BE2C (cell line): ENCODE data around the gene ADAMTS17.
"Not testable (repeated sequence)": the region's sequence is repeated elsewhere in the genome, so short reads cannot be mapped to it uniquely, and the experiment has no call there.

Experiments
- DNase-seq: peaks from one replicate; pipeline ENCODE4 v3.0.0-alpha.2; 2020
- H3K27me3 ChIP-seq: fragments of 250-450 bp; sonication (Bioruptor Pico); 2 replicates; pipeline ENCODE4 v1.5.1; 2020; ENCODE audit warnings: mild to moderate bottlenecking
- H3K36me3 ChIP-seq: fragments of 250-450 bp; sonication (Bioruptor Pico); 2 replicates; pipeline ENCODE4 v1.5.1; 2020; ENCODE audit warnings: mild to moderate bottlenecking
- H3K4me1 ChIP-seq: fragments of 250-450 bp; sonication (Bioruptor Pico); 2 replicates; pipeline ENCODE4 v1.5.1; 2020
- H3K4me3 ChIP-seq: 2 replicates; pipeline ENCODE4 v1.5.1; 2011; ENCODE audit warnings: low read depth, low read length
- H3K9me3 ChIP-seq: fragments of 250-450 bp; sonication (Bioruptor Pico); 2 replicates; pipeline ENCODE4 v1.5.1; 2020
- CTCF ChIP-seq: IDR thresholded peaks from 2 replicates; pipeline ENCODE4 v1.5.1; 2012; ENCODE audit warnings: mild to moderate bottlenecking, low read depth, low read length

Gene ADAMTS17

GRCh38 chr15:100096248-100096600 is 245.6 kb downstream of the ADAMTS17 start:
- Histone ChIP-seq H3K4me3 (no peak overlapping the region), H3K27me3 (no peaks in the 10 kb centered on the region), H3K4me1 (no peaks in the 10 kb centered on the region), H3K36me3 (no peaks in the 10 kb centered on the region), H3K9me3 (no peaks in the 10 kb centered on the region)
- DNase-seq = no peak
- no peak for TF ChIP-seq CTCF

GRCh38 chr15:100095541-100096247 is 246.1 kb downstream of the ADAMTS17 start:
- H3K9me3 ChIP-seq = no peaks in the 10 kb centered on the region
- no peak for DNase-seq
- TF ChIP-seq CTCF = no peak

GRCh38 chr15:100094127-100094510 is 247.7 kb downstream of the ADAMTS17 start:
- Histone ChIP-seq H3K36me3 (no peaks in the 10 kb centered on the region), H3K9me3 (no peaks in the 10 kb centered on the region), H3K27me3 (no peaks in the 10 kb centered on the region), H3K4me3 (no peak overlapping the region), H3K4me1 (no peaks in the 10 kb centered on the region)
- DNase-seq = no peak
- TF ChIP-seq CTCF = no peak

More at GRCh38 chr15:100095541-100096247, 246.1 kb downstream of the ADAMTS17 start:
- no peaks in the 10 kb centered on the region for H3K4me1 ChIP-seq
- no peaks in the 10 kb centered on the region for H3K36me3 ChIP-seq
- H3K4me3 ChIP-seq = no peak overlapping the region
- H3K27me3 ChIP-seq = no peaks in the 10 kb centered on the region

GRCh38 chr15:100093211-100094126 is 248.3 kb downstream of the ADAMTS17 start:
- Histone ChIP-seq H3K4me3 (no peak overlapping the region), H3K4me1 (no peaks in the 10 kb centered on the region), H3K9me3 (no peaks in the 10 kb centered on the region), H3K27me3 (no peaks in the 10 kb centered on the region), H3K36me3 (no peaks in the 10 kb centered on the region)
- DNase-seq = no peak
- no peak for TF ChIP-seq CTCF

- no peak for TF ChIP-seq CTCF
- no peak overlapping the region for H3K4me3 ChIP-seq
These were observed 249.7 kb downstream of the ADAMTS17 start for GRCh38 chr15:100092034-100092433.

GRCh38 chr15:100090411-100090810 is 251.4 kb downstream of the ADAMTS17 start:
- TF ChIP-seq CTCF = no peak
- Histone ChIP-seq H3K4me3 (no peak overlapping the region), H3K9me3 (no peaks in the 10 kb centered on the region), H3K27me3 (no peaks in the 10 kb centered on the region), H3K4me1 (no peaks in the 10 kb centered on the region), H3K36me3 (no peaks in the 10 kb centered on the region)
- no peak for DNase-seq

More at GRCh38 chr15:100092034-100092433, 249.7 kb downstream of the ADAMTS17 start:
- H3K36me3 ChIP-seq = no peaks in the 10 kb centered on the region
- no peaks in the 10 kb centered on the region for H3K4me1 ChIP-seq
- no peak for DNase-seq
- no peaks in the 10 kb centered on the region for H3K9me3 ChIP-seq
- H3K27me3 ChIP-seq = no peaks in the 10 kb centered on the region

GRCh38 chr15:100084042-100084821 is 257.5 kb downstream of the ADAMTS17 start:
- H3K9me3 ChIP-seq, H3K27me3 ChIP-seq, DNase-seq, H3K4me1 ChIP-seq, H3K4me3 ChIP-seq, H3K36me3 ChIP-seq: not testable (repeated sequence)
